ENCODE measurements around the gene NHS.

GRCh38 chrX:17560385-17560784, 185.4 kb downstream of the NHS start:
- TF ChIP-seq POLR2A (IDR thresholded peaks at IDR 0.05), result no peak
- TF ChIP-seq, protein P1, sequence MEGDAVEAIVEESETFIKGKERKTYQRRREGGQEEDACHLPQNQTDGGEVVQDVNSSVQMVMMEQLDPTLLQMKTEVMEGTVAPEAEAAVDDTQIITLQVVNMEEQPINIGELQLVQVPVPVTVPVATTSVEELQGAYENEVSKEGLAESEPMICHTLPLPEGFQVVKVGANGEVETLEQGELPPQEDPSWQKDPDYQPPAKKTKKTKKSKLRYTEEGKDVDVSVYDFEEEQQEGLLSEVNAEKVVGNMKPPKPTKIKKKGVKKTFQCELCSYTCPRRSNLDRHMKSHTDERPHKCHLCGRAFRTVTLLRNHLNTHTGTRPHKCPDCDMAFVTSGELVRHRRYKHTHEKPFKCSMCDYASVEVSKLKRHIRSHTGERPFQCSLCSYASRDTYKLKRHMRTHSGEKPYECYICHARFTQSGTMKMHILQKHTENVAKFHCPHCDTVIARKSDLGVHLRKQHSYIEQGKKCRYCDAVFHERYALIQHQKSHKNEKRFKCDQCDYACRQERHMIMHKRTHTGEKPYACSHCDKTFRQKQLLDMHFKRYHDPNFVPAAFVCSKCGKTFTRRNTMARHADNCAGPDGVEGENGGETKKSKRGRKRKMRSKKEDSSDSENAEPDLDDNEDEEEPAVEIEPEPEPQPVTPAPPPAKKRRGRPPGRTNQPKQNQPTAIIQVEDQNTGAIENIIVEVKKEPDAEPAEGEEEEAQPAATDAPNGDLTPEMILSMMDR (IDR thresholded peaks at IDR 0.05), result no peak
